GM13976 (cell line): Measurements from ENCODE around the gene PSMB11.
"Not testable (repeated sequence)": the region's sequence is repeated elsewhere in the genome, so short reads cannot be mapped to it uniquely, and the experiment has no call there.

Source experiments
- DNase-seq: peaks from one replicate; pipeline ENCODE4 v3.0.0; 2012; ENCODE audit warnings: low spot score
- CTCF ChIP-seq: IDR thresholded peaks from 2 replicates; pipeline ENCODE4 v1.5.1; 2012; ENCODE audit warnings: borderline replicate concordance, mild to moderate bottlenecking; ENCODE audit not compliant: insufficient read depth; ENCODE audit errors: extremely low read depth, missing control alignments, control extremely low read depth
- in situ Hi-C: fragments of 300-500 bp; cut with MboI; formaldehyde crosslinking; loops from one replicate; pipeline ENCODE4 v1.12.0; 2022; ENCODE audit warnings: low sequenced_read_pairs, mixed read lengths, inconsistent platforms; ENCODE audit not compliant: unreplicated experiment

Gene PSMB11

GRCh38 chr14:22997676-22998323 lies 44.2 kb upstream of the PSMB11 start:
- no peak for TF ChIP-seq CTCF
- DNase-seq = no peak
- in situ Hi-C loops = no loop called here

- no peak for DNase-seq
- in situ Hi-C loops = no loop called here
- TF ChIP-seq CTCF = no peak
These were observed 43.5 kb upstream of the PSMB11 start for GRCh38 chr14:22998329-22999012.

- TF ChIP-seq CTCF = no peak
- DNase-seq = no peak
These were observed 41.2 kb upstream of the PSMB11 start for GRCh38 chr14:23000860-23001259.

GRCh38 chr14:23002592-23002991 lies 39.4 kb upstream of the PSMB11 start:
- in situ Hi-C loops = no loop called here
- TF ChIP-seq CTCF = no peak
- no peak for DNase-seq

More at GRCh38 chr14:23000860-23001259, 41.2 kb upstream of the PSMB11 start:
- in situ Hi-C loops = no loop called here

- in situ Hi-C loops, DNase-seq: not testable (repeated sequence)
These were observed 37.7 kb upstream of the PSMB11 start for GRCh38 chr14:23004274-23004673.

GRCh38 chr14:23005451-23006187 lies 36.4 kb upstream of the PSMB11 start:
- TF ChIP-seq CTCF = no peak
- DNase-seq = no peak
- in situ Hi-C loops = no loop called here

GRCh38 chr14:23006188-23006534 lies 35.9 kb upstream of the PSMB11 start:
- TF ChIP-seq CTCF = no peak
- DNase-seq = no peak

More at GRCh38 chr14:23006188-23006534, 35.9 kb upstream of the PSMB11 start:
- in situ Hi-C loops = no loop called here
